Right ventricle myocardium superior (tissue), 1 donor: Measurements from ENCODE around the gene RCN2. TPM values are rescaled to one million over a fixed set of nuclear protein-coding genes. Genes with fewer than 3 reads are reported as not detected.
A peak's percentile ranks its signal among the peaks of the same experiment; 100 is the strongest.

Experiments
- ATAC-seq: fragments of 200-7000 bp; cut with Tn5 transposase; one replicate; pipeline ENCODE4 v1.9.1; 2020; ENCODE audit warnings: mild to moderate bottlenecking; ENCODE audit not compliant: poor library complexity
- DNase-seq: peaks from one replicate; pipeline ENCODE4 v3.0.0-alpha.2; 2020
- intact Hi-C: fragments of 100-400 bp; cut with DNase I; formaldehyde crosslinking; loops from one replicate; pipeline ENCODE4 v1.11.2; 2022
- total RNA-seq: library from RNA; stranded (reverse); fragmentation: NEBNext Ultra II Directional; extraction: Animal tissue kit (Norgen Biotek cat#: 25700); gene quantifications from one replicate; pipeline ENCODE4 v1.2.1, GENCODE V29; 2021
- donor health status: DM: no; HTN: yes; CAD: no; lungs with severe emphysema.

RCN2 gene
- total RNA-seq, 1 donor from 2014 or later: 18.9 TPM

DNA sequence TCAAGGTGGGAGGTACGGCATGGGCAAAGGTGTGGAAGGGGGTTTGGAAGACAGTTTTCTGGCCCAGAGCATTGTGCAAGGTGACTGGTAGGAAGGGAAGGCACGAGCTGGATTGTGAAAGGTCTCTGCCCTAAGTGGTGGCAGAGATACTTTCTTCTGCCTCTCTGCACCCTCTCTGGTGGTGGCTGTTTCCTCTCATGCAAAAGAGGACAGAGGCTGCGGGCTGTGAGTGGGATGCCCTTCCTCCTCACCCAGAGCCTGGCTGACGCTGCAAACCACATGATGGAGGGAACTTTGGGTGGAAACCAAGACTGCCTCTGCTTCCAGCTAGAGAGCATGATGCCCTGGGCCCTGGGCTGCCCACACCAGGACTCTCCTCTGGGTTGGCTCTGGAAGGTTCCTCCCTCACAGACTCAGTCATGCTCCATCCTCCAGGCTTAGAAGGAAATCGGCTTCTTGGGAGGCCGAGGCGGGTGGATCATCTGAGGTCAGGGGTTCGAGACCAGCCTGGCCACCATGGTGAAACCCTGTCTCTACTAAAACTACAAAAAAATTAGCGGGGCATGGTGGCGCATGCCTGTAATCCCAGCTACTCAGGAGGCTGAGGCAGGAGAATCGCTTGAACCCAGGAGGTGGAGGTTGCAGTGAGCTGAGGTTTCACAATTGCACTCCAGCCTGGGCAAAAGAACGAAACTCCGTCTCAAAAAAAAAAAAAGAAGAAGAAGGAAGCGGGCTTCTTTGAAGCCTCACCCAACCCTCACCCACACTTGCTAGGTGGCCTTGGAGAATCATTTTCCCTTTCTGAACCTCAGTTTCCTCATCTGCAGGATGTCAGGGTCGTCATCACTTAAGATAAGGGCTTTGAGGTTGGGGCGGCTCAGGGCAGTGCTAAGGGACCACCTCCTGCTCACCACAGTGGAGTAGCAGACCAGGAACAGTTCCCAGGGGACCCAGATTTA, 71.7 kb downstream of the RCN2 start:
- peak; percentile 73 for ATAC-seq
- peak; percentile 76 for DNase-seq
- intact Hi-C loops: no loop called here

Other genes starting within 250 kb of the RCN2 start
- gene SCAPER, start 26.4 kb upstream of the RCN2 start, total RNA-seq: 47.8 TPM
- 5.0 TPM for gene PSTPIP1, start 63.4 kb downstream of the RCN2 start, total RNA-seq
- 85.2 TPM for gene TSPAN3, start 139.4 kb downstream of the RCN2 start, total RNA-seq